ENCODE measurements around the gene GAB2.

GAB2 gene

DNA sequence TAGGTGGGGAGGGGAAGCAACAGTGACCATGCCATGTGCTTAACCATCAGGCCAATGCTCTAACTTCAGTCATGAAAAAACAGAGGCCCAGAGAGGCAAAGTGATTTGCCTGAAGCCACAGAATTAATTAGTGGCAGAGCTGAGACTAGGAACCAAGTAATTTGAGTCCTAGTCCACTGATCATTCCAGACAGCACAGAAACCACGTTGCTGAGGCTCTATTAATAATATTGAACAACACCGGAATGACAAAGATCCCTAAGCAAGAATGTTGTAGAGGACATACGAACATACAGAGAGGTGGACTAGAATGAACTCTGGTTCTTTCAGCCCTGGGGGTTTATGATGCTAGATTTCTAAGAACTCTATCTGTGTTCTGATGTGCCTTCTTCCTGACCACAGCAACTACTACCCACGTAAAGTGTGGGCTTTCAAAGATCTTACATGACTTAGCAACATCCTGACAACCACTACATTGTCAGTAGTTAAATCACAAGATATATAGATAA, 92.3 kb downstream of the GAB2 start:
- Histone ChIP-seq H3K4me3 (ENCODE audit: low read depth in 1 of 2, low read length in 2 of 2) (peak overlapping the region in 1 of 2 experiments; percentile 23; a peak in 1 of 4 replicates), H3K4me1 (ENCODE audit: insufficient read depth, low read length) (peaks cover 89% of the 10 kb centered on the region), H3K27ac (ENCODE audit: low read length) (peak overlapping the region; percentile 83), H3K9me3 (ENCODE audit: insufficient read depth, low read length, severe bottlenecking) (no peaks in the 10 kb centered on the region), H2AFZ (ENCODE audit: low read depth, low read length) (no peak overlapping the region), H3K27me3 (ENCODE audit: insufficient read depth, low read length, poor library complexity) (no peaks in the 10 kb centered on the region), H3K9ac (ENCODE audit: low read depth, low read length) (peak overlapping the region; percentile 31), H4K20me1 (ENCODE audit: insufficient read depth, low read length) (peaks cover 27% of the 10 kb centered on the region; the same call in 1 of the 2 replicates), H3K4me2 (ENCODE audit: insufficient read depth, low read length) (peak overlapping the region; percentile 52), H3K36me3 (ENCODE audit: insufficient read depth, low read length) (peaks cover 10% of the 10 kb centered on the region), H3K79me2 (ENCODE audit: insufficient read depth, low read length) (peaks cover 100% of the 10 kb centered on the region)
- peak; percentile 62 for DNase-seq
- ATAC-seq (ENCODE audit: insufficient read depth, low read depth): peak; percentile 97
- TF ChIP-seq, protein P1, sequence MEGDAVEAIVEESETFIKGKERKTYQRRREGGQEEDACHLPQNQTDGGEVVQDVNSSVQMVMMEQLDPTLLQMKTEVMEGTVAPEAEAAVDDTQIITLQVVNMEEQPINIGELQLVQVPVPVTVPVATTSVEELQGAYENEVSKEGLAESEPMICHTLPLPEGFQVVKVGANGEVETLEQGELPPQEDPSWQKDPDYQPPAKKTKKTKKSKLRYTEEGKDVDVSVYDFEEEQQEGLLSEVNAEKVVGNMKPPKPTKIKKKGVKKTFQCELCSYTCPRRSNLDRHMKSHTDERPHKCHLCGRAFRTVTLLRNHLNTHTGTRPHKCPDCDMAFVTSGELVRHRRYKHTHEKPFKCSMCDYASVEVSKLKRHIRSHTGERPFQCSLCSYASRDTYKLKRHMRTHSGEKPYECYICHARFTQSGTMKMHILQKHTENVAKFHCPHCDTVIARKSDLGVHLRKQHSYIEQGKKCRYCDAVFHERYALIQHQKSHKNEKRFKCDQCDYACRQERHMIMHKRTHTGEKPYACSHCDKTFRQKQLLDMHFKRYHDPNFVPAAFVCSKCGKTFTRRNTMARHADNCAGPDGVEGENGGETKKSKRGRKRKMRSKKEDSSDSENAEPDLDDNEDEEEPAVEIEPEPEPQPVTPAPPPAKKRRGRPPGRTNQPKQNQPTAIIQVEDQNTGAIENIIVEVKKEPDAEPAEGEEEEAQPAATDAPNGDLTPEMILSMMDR (IDR thresholded peaks at IDR 0.05; ENCODE audit: borderline replicate concordance, extremely low read depth, low read length, poor library complexity, severe bottlenecking): no peak
- TF ChIP-seq EZH2 (IDR thresholded peaks at IDR 0.05; ENCODE audit: borderline replicate concordance, low read depth, low read length, severe bottlenecking): no peak

DNA sequence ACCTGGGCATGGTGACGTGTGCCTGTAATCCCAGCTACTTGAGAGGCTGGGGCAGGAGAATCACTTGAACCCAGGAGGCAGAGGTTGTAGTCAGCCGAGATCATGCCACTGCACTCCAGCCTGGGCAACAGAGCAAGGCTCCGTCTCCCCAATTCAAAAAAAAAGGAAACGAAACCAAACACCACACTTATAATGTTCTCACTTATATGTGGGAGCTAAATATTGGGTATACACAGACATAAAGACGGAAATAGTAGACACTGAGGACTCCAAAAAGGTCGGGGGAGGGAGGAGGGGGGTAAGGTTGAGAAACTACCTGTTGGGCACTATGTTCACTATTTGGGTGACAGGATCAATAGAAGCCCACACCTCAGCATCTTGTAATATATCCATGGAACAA, 94.3 kb downstream of the GAB2 start:
- Histone ChIP-seq H3K4me1 (ENCODE audit: insufficient read depth, low read length) (peaks cover 89% of the 10 kb centered on the region), H3K9ac (ENCODE audit: low read depth, low read length) (no peak overlapping the region), H2AFZ (ENCODE audit: low read depth, low read length) (no peak overlapping the region), H3K4me2 (ENCODE audit: insufficient read depth, low read length) (no peak overlapping the region), H3K9me3 (ENCODE audit: insufficient read depth, low read length, severe bottlenecking) (no peaks in the 10 kb centered on the region), H3K4me3 (ENCODE audit: low read depth in 1 of 2, low read length in 2 of 2) (no peak overlapping the region), H3K27ac (ENCODE audit: low read length) (peak overlapping the region; percentile 17), H3K36me3 (ENCODE audit: insufficient read depth, low read length) (peaks cover 9% of the 10 kb centered on the region; the same call in 1 of the 2 replicates), H4K20me1 (ENCODE audit: insufficient read depth, low read length) (peaks cover 31% of the 10 kb centered on the region; the same call in 1 of the 2 replicates), H3K79me2 (ENCODE audit: insufficient read depth, low read length) (peaks cover 100% of the 10 kb centered on the region), H3K27me3 (ENCODE audit: insufficient read depth, low read length, poor library complexity) (no peaks in the 10 kb centered on the region)
- no peak for DNase-seq
- ATAC-seq (ENCODE audit: insufficient read depth, low read depth): no peak
- no peak for TF ChIP-seq EZH2 (IDR thresholded peaks at IDR 0.05; ENCODE audit: borderline replicate concordance, low read depth, low read length, severe bottlenecking)
- TF ChIP-seq, protein P1 (IDR thresholded peaks at IDR 0.05; ENCODE audit: borderline replicate concordance, extremely low read depth, low read length, poor library complexity, severe bottlenecking): no peak

DNA sequence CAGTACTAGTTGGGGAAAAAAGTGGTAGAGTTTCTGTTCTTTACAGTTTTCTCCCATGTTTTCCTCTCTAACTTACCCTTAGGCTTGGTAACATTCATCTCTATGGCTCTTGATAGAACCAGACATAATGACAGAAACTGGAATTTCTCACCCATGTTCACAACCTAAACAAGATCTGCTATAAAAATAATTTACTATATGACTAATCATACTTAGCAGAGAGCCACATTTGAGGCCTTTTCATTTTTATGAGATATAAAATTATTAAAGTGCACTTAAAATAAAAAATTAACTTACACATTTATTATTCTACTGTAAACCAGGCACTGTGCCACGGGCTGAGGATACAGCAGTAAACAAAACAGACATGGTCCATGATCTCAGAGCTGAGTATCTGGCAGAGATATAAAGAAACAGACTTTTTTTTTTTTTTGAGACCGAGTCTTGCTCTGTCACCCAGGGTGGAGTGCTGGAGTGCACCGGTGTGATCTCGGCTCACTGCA, 98.1 kb downstream of the GAB2 start:
- Histone ChIP-seq H3K36me3 (ENCODE audit: insufficient read depth, low read length) (peaks cover 22% of the 10 kb centered on the region; the same call in 1 of the 2 replicates), H4K20me1 (ENCODE audit: insufficient read depth, low read length) (peaks cover 42% of the 10 kb centered on the region), H3K4me3 (ENCODE audit: low read depth in 1 of 2, low read length in 2 of 2) (no peak overlapping the region), H3K4me1 (ENCODE audit: insufficient read depth, low read length) (peaks cover 86% of the 10 kb centered on the region), H2AFZ (ENCODE audit: low read depth, low read length) (no peak overlapping the region), H3K9ac (ENCODE audit: low read depth, low read length) (no peak overlapping the region), H3K4me2 (ENCODE audit: insufficient read depth, low read length) (no peak overlapping the region), H3K9me3 (ENCODE audit: insufficient read depth, low read length, severe bottlenecking) (no peaks in the 10 kb centered on the region), H3K27me3 (ENCODE audit: insufficient read depth, low read length, poor library complexity) (no peaks in the 10 kb centered on the region), H3K27ac (ENCODE audit: low read length) (peak overlapping the region; percentile 57), H3K79me2 (ENCODE audit: insufficient read depth, low read length) (peaks cover 100% of the 10 kb centered on the region)
- ATAC-seq (ENCODE audit: insufficient read depth, low read depth) (peak; percentile 50; the same call in 1 of the 3 replicates), DNase-seq (no peak)
- TF ChIP-seq, protein P1 (IDR thresholded peaks at IDR 0.05; ENCODE audit: borderline replicate concordance, extremely low read depth, low read length, poor library complexity, severe bottlenecking): no peak
- no peak for TF ChIP-seq EZH2 (IDR thresholded peaks at IDR 0.05; ENCODE audit: borderline replicate concordance, low read depth, low read length, severe bottlenecking)

All from DND-41 (cell line).